Measurements from ENCODE around the gene DNMBP.
A peak's percentile ranks its signal among the peaks of the same experiment; 100 is the strongest.
"Not testable (repeated sequence)": the region's sequence is repeated elsewhere in the genome, so short reads cannot be mapped to it uniquely, and the experiment has no call there.

DNMBP gene

GRCh38 chr10:99906470-99906869 is 103.3 kb downstream of the DNMBP start:
- DNase-seq, result no peak

GRCh38 chr10:99905971-99906370 is 103.8 kb downstream of the DNMBP start:
- no peak for DNase-seq

- DNase-seq, result no peak
Measured at GRCh38 chr10:99895867-99896266, 113.9 kb downstream of the DNMBP start.

- not testable (repeated sequence) for DNase-seq
Measured at GRCh38 chr10:99895066-99895465, 114.7 kb downstream of the DNMBP start.

- DNase-seq, result no peak
Measured at GRCh38 chr10:99894613-99895012, 115.1 kb downstream of the DNMBP start.

- no peak for DNase-seq
Measured at GRCh38 chr10:99888622-99889021, 121.1 kb downstream of the DNMBP start.

GRCh38 chr10:99883523-99883922 is 126.2 kb downstream of the DNMBP start:
- DNase-seq, result no peak

GRCh38 chr10:99881371-99881770 is 128.4 kb downstream of the DNMBP start:
- no peak for DNase-seq

GRCh38 chr10:99880080-99880835 is 129.5 kb downstream of the DNMBP start:
- no peak for DNase-seq

- DNase-seq, result no peak
Measured at GRCh38 chr10:99875473-99875872, 134.3 kb downstream of the DNMBP start.

- DNase-seq, result no peak
Measured at GRCh38 chr10:99874341-99875085, 135.2 kb downstream of the DNMBP start.

GRCh38 chr10:99873846-99874245 is 135.9 kb downstream of the DNMBP start:
- no peak for DNase-seq

- DNase-seq, result no peak
Measured at GRCh38 chr10:99872367-99873162, 137.2 kb downstream of the DNMBP start.

- peak; percentile 57 to 63 for DNase-seq
Measured at GRCh38 chr10:99870123-99870730, 139.5 kb downstream of the DNMBP start.

- DNase-seq, result no peak
Measured at GRCh38 chr10:99869581-99870122, 140.1 kb downstream of the DNMBP start.

GRCh38 chr10:99867250-99867649 is 142.5 kb downstream of the DNMBP start:
- not testable (repeated sequence) for DNase-seq

GRCh38 chr10:99863535-99864240 is 146.1 kb downstream of the DNMBP start:
- DNase-seq, result not testable (repeated sequence)

- DNase-seq, result no peak
Measured at GRCh38 chr10:99860466-99860865, 149.3 kb downstream of the DNMBP start.

GRCh38 chr10:99859585-99859984 is 150.2 kb downstream of the DNMBP start:
- DNase-seq, result no peak

- DNase-seq, result no peak
Measured at GRCh38 chr10:99858849-99859248, 150.9 kb downstream of the DNMBP start.

- no peak for DNase-seq
Measured at GRCh38 chr10:99855479-99856071, 154.2 kb downstream of the DNMBP start.

GRCh38 chr10:99854860-99855259 is 154.9 kb downstream of the DNMBP start:
- DNase-seq, result no peak

Measured in activated T-cell treated with anti-CD3 and anti-CD28 coated beads, Interleukin-2, amount 50 U/mL, for 48 hours (primary cell).